A549 (cell line): ENCODE measurements around the gene FAM228B. TPM values are rescaled to one million over a fixed set of nuclear protein-coding genes. Genes with fewer than 3 reads are reported as not detected.
A peak's percentile ranks its signal among the peaks of the same experiment; 100 is the strongest.

Experiments
- ATAC-seq, 2 experiments: fragments of 200-7000 bp in 1 of 2; fragments of >200 bp in 1 of 2; cut with Nextera tagmentation in 1 of 2; cut with Tn5 transposase in 1 of 2; 3 replicates each; pipeline versions ENCODE4 v1.8.0 to v1.9.1; 2018 to 2020; ENCODE audit warnings: mild to moderate bottlenecking in 1 of 2, moderate library complexity in 1 of 2
- CTCF ChIA-PET: fragments of 300-600 bp; sonication (Branson Sonifier 250); formaldehyde crosslinking; extraction: SDS; loops from one replicate; lab custom pipeline; 2021; ENCODE audit warnings: antibody characterized with exemption, inconsistent platforms; lab: Yijun Ruan, JAX
- POLR2A ChIA-PET: fragments of 350-600 bp; formaldehyde crosslinking; extraction: SDS; loops from one replicate; lab custom pipeline; 2021; ENCODE audit warnings: antibody characterized with exemption, inconsistent platforms; lab: Yijun Ruan, JAX
- DNase-seq, 2 experiments: peaks; one replicate each; pipeline versions ENCODE4 v3.0.0 to v3.0.0-alpha.2; 2011 to 2016; ENCODE audit warnings: low read depth in 1 of 2, low spot score in 1 of 2
- FAIRE-seq: peaks from 2 replicates; lab custom pipeline; 2011; peaks lifted over from hg19 to GRCh38; lab: Jason Lieb, UNC
- H3K27ac ChIP-seq, 2 experiments: fragments of >200 bp; sonication (Bioruptor Twin); formaldehyde crosslinking; 3 replicates each; pipeline ENCODE4 v1.5.1; 2016 to 2017
- H3K4me1 ChIP-seq: fragments of >200 bp; sonication (Bioruptor Twin); formaldehyde crosslinking; 3 replicates; pipeline ENCODE4 v1.6.1; 2016
- H3K4me2 ChIP-seq: fragments of >200 bp; sonication (Bioruptor Twin); formaldehyde crosslinking; 3 replicates; pipeline ENCODE4 v1.6.1; 2016
- H3K4me3 ChIP-seq: fragments of >200 bp; sonication (Bioruptor Twin); formaldehyde crosslinking; 3 replicates; pipeline ENCODE4 v1.5.1; 2016
- H3K9me3 ChIP-seq: fragments of >200 bp; sonication (Bioruptor Twin); formaldehyde crosslinking; 3 replicates; pipeline ENCODE4 v1.6.1; 2016
- ATOH8 ChIP-seq: fragments of 250-450 bp; sonication (Bioruptor Pico); IDR thresholded peaks from 2 replicates; pipeline ENCODE4 v1.5.0; 2020; ENCODE audit warnings: low read depth, mild to moderate bottlenecking, moderate library complexity
- BHLHE40 ChIP-seq: IDR thresholded peaks from 2 replicates; pipeline ENCODE4 v1.6.1; 2012; ENCODE audit warnings: low read depth, low read length, inconsistent platforms
- CBX8 ChIP-seq: fragments of 200-600 bp; sonication (generic); IDR thresholded peaks from 2 replicates; pipeline ENCODE4 v1.6.1; 2016
- CEBPB ChIP-seq, 2 experiments: fragments of >200 bp in 1 of 2; sonication (Bioruptor Twin) in 1 of 2; formaldehyde crosslinking in 1 of 2; IDR thresholded peaks; 2 replicates each; pipeline ENCODE4 v1.6.1; 2012 to 2016
- CHD2 ChIP-seq: fragments of 150-350 bp; IDR thresholded peaks from 2 replicates; pipeline ENCODE4 v1.6.1; 2014; ENCODE audit warnings: low read length; ENCODE audit not compliant: partially characterized antibody
- E2F6 ChIP-seq: IDR thresholded peaks from 2 replicates; pipeline ENCODE4 v1.6.1; 2012; ENCODE audit warnings: low read depth, borderline replicate concordance
- EHMT2 ChIP-seq: fragments of 200-600 bp; sonication (generic); IDR thresholded peaks from 2 replicates; pipeline ENCODE4 v1.6.1; 2016; ENCODE audit warnings: antibody characterized with exemption, low read depth, mild to moderate bottlenecking, moderate library complexity
- ESRRA ChIP-seq: fragments of 150-350 bp; IDR thresholded peaks from 2 replicates; pipeline ENCODE4 v1.6.1; 2014; ENCODE audit warnings: mild to moderate bottlenecking, low read length, borderline replicate concordance
- FOXS1 ChIP-seq: fragments of 250-450 bp; sonication (Bioruptor Pico); IDR thresholded peaks from 2 replicates; pipeline ENCODE4 v1.5.0; 2020; ENCODE audit warnings: mild to moderate bottlenecking, moderate library complexity
- GATA3 ChIP-seq: IDR thresholded peaks from 2 replicates; pipeline ENCODE4 v1.6.1; 2012; ENCODE audit warnings: borderline replicate concordance
- HDAC2 ChIP-seq: fragments of 200-600 bp; sonication (generic); IDR thresholded peaks from 2 replicates; pipeline ENCODE4 v1.6.1; 2016
- HES2 ChIP-seq: fragments of >200 bp; sonication (Bioruptor Twin); formaldehyde crosslinking; IDR thresholded peaks from 2 replicates; pipeline ENCODE4 v1.6.1; 2016
- HEYL ChIP-seq: fragments of 250-450 bp; sonication (Bioruptor Pico); IDR thresholded peaks from 2 replicates; pipeline ENCODE4 v1.8.0; 2021; ENCODE audit warnings: mild to moderate bottlenecking, moderate library complexity
- HMGXB4 ChIP-seq: fragments of 250-450 bp; sonication (Bioruptor Pico); IDR thresholded peaks from 2 replicates; pipeline ENCODE4 v1.5.0; 2021; ENCODE audit warnings: mild to moderate bottlenecking, moderate library complexity, borderline replicate concordance
- HOXB5 ChIP-seq: fragments of 250-450 bp; sonication (Bioruptor Pico); IDR thresholded peaks from 2 replicates; pipeline ENCODE4 v1.5.0; 2020; ENCODE audit warnings: mild to moderate bottlenecking, moderate library complexity
- KDM1A ChIP-seq: fragments of 200-600 bp; sonication (generic); IDR thresholded peaks from 2 replicates; pipeline ENCODE4 v1.6.1; 2016; ENCODE audit warnings: low read depth, mild to moderate bottlenecking
- KDM5A ChIP-seq: fragments of 200-600 bp; sonication (generic); IDR thresholded peaks from 2 replicates; pipeline ENCODE4 v1.6.1; 2016; ENCODE audit warnings: antibody characterized with exemption, mild to moderate bottlenecking
- MAFK ChIP-seq: fragments of 450-650 bp; IDR thresholded peaks from 2 replicates; pipeline ENCODE4 v1.6.1; 2014; ENCODE audit not compliant: partially characterized antibody
- MAZ ChIP-seq: fragments of 150-350 bp; IDR thresholded peaks from 2 replicates; pipeline ENCODE4 v1.6.1; 2014; ENCODE audit warnings: antibody characterized with exemption, low read depth, low read length, borderline replicate concordance
- MYC ChIP-seq: IDR thresholded peaks from 2 replicates; pipeline ENCODE4 v1.6.1; 2012; ENCODE audit warnings: mild to moderate bottlenecking, inconsistent platforms, low read length, improper control_type of control experiment, borderline replicate concordance
- NPAS2 ChIP-seq: fragments of 250-450 bp; sonication (Bioruptor Pico); IDR thresholded peaks from 2 replicates; pipeline ENCODE4 v1.8.0; 2022; ENCODE audit warnings: mild to moderate bottlenecking, moderate library complexity, borderline replicate concordance
- PHF8 ChIP-seq: fragments of 200-600 bp; sonication (generic); IDR thresholded peaks from 2 replicates; pipeline ENCODE4 v1.6.1; 2016; ENCODE audit warnings: low read depth, mild to moderate bottlenecking, antibody characterized with exemption, moderate library complexity, borderline replicate concordance
- POLR2A ChIP-seq: IDR thresholded peaks from 2 replicates; pipeline ENCODE4 v1.6.1; 2012; ENCODE audit warnings: mild to moderate bottlenecking, low read length
- REST ChIP-seq: fragments of 200-600 bp; sonication (generic); IDR thresholded peaks from 2 replicates; pipeline ENCODE4 v1.6.1; 2016; ENCODE audit warnings: antibody characterized with exemption, mild to moderate bottlenecking, moderate library complexity
- RFX5 ChIP-seq: fragments of 450-650 bp; IDR thresholded peaks from 2 replicates; pipeline ENCODE4 v1.7.1; 2014; ENCODE audit warnings: antibody characterized with exemption, mild to moderate bottlenecking, moderate library complexity
- RNF2 ChIP-seq: fragments of 200-600 bp; sonication (generic); IDR thresholded peaks from 2 replicates; pipeline ENCODE4 v1.6.1; 2016; ENCODE audit warnings: low read depth, mild to moderate bottlenecking, antibody characterized with exemption, moderate library complexity, borderline replicate concordance
- SMC3 ChIP-seq: fragments of >200 bp; sonication (Bioruptor Twin); formaldehyde crosslinking; IDR thresholded peaks from 3 replicates; pipeline ENCODE4 v1.6.1; 2018; ENCODE audit warnings: inconsistent platforms
- TFCP2L1 ChIP-seq: fragments of 250-450 bp; sonication (Bioruptor Pico); IDR thresholded peaks from 2 replicates; pipeline ENCODE4 v1.5.0; 2021; ENCODE audit warnings: mild to moderate bottlenecking
- ZC3H11A ChIP-seq: fragments of 450-650 bp; IDR thresholded peaks from 2 replicates; pipeline ENCODE4 v1.6.1; 2014; ENCODE audit warnings: antibody characterized with exemption, mild to moderate bottlenecking
- ZNF302 ChIP-seq: fragments of 250-450 bp; sonication (Bioruptor Pico); IDR thresholded peaks from 2 replicates; pipeline ENCODE4 v1.9.0; 2021; ENCODE audit warnings: inconsistent platforms, mild to moderate bottlenecking, moderate library complexity
- WGBS: methylation state at CpG from one replicate; pipeline ENCODE4 v1.1.6; 2017; ENCODE audit errors: missing lambda C conversion rate; 5-methylcytosine and 5-hydroxymethylcytosine counted together
- polyA plus RNA-seq, 4 experiments: library from polyadenylated mRNA; depleted of rRNA in 3 of 4; stranded (reverse); fragments of >200 nt; fragmentation: RNase III in 1 of 4; extraction: RNeasy Plus Mini Kit Qiagen cat#74134 plus additional on column Dnase treatment in 1 of 4; gene quantifications; 2 replicates in 3 of 4; 3 replicates in 1 of 4; pipeline ENCODE4 v1.2.3, GENCODE V29; 2011 to 2017

Gene FAM228B
- polyA plus RNA-seq, 2 of the 4 experiments (the other 2 are of a cell fraction), result 3.8 to 7.6 TPM

GRCh38 chr2:24147364-24147763 is 24.1 kb downstream of the FAM228B start:
- H3K27ac ChIP-seq, result no peak overlapping the region
- no peak for TF ChIP-seq E2F6
- no peak for TF ChIP-seq NPAS2 (CRISPR knock-in tag)
- no peak for TF ChIP-seq ZC3H11A
- TF ChIP-seq GATA3, result no peak
- no peak for TF ChIP-seq ATOH8 (CRISPR knock-in tag)
- no peak for TF ChIP-seq EHMT2
- no peak for TF ChIP-seq CEBPB (IDR thresholded peaks at IDR 0.05)
- no peak for TF ChIP-seq MAZ
- TF ChIP-seq RNF2, result no peak
- no peak for TF ChIP-seq ESRRA
- no peak for TF ChIP-seq PHF8
- no peak for TF ChIP-seq ZNF302 (CRISPR knock-in tag)
- no peak for TF ChIP-seq HEYL (CRISPR knock-in tag)
- no peak for TF ChIP-seq HMGXB4 (CRISPR knock-in tag)
- no peak for TF ChIP-seq BHLHE40
- DNase-seq (peak in 1 of 2 experiments; percentile 12), FAIRE-seq (no peak), ATAC-seq (no peak)
- ChIA-PET CTCF (no interaction called here), POLR2A (no interaction called here)
- no peak overlapping the region for H3K4me3 ChIP-seq
- no peaks in the 10 kb centered on the region for H3K4me1 ChIP-seq
- peaks cover 19% of the 10 kb centered on the region for H3K9me3 ChIP-seq
- H3K4me2 ChIP-seq, result no peak overlapping the region

- POLR2A ChIA-PET, result no interaction called here
- Histone ChIP-seq H3K4me3 (no peak overlapping the region), H3K4me1 (no peaks in the 10 kb centered on the region), H3K9me3 (peaks cover 8% of the 10 kb centered on the region), H3K4me2 (no peak overlapping the region), H3K27ac (no peak overlapping the region)
- DNase-seq (no peak), ATAC-seq (no peak; a peak in 1 of 6 replicates), FAIRE-seq (no peak)
- no peak for TF ChIP-seq HDAC2
- TF ChIP-seq POLR2A, result no peak
- TF ChIP-seq CBX8, result no peak
- TF ChIP-seq PHF8, result no peak
- no peak for TF ChIP-seq MAFK
- TF ChIP-seq HEYL (CRISPR knock-in tag), result no peak
- TF ChIP-seq REST, result no peak
- no peak for TF ChIP-seq TFCP2L1
- TF ChIP-seq RNF2, result no peak
- TF ChIP-seq CEBPB (IDR thresholded peaks at IDR 0.05), result no peak
- TF ChIP-seq MAZ, result no peak
- no peak for TF ChIP-seq CHD2
- no peak for TF ChIP-seq KDM1A
- TF ChIP-seq FOXS1, result no peak
- no peak for TF ChIP-seq MYC
- no peak for TF ChIP-seq SMC3
- TF ChIP-seq RFX5, result no peak
- no peak for TF ChIP-seq KDM5A
- TF ChIP-seq HOXB5 (CRISPR knock-in tag), result no peak
- TF ChIP-seq HES2, result no peak
- CTCF ChIA-PET, result interaction anchor here (1.0 to 1.6 kb wide), 3 partner anchors 10 to 68 kb away, joined by 3 to 5 read pairs (median 4); partner anchors contain the start of gene TP53I3
- 82% methylated on average over 5 of the region's 5 CpGs for WGBS
These were observed 29.3 kb downstream of the FAM228B start for GRCh38 chr2:24152413-24153197.
